Omental fat pad (tissue), 4 donors: Measurements from ENCODE around the gene C19orf25. TPM values are rescaled to one million over a fixed set of nuclear protein-coding genes. Genes with fewer than 3 reads are reported as not detected.

ENCODE experiments used
- ATAC-seq: fragments of 150-250 bp; one replicate; pipeline ENCODE4 v1.9.1; 2016; ENCODE audit warnings: mild to moderate bottlenecking, moderate library complexity; ENCODE audit not compliant: low FRiP score
- DNase-seq: peaks from one replicate; pipeline ENCODE4 v3.0.0-alpha.2; 2019; ENCODE audit warnings: low spot score
- CTCF ChIP-seq, 3 donors: fragments of 450-650 bp; IDR thresholded peaks; one replicate each; pipeline ENCODE4 v1.5.1; 2016 to 2017; ENCODE audit warnings: antibody characterized with exemption in 3 of 3, mild to moderate bottlenecking in 3 of 3, moderate library complexity in 2 of 3
- total RNA-seq, 4 donors: library from RNA; depleted of rRNA; stranded (reverse); fragments of >200 nt; gene quantifications; one replicate each; pipeline ENCODE4 v1.1.0, GENCODE V29; 2016

Gene C19orf25
- total RNA-seq, 4 donors from 2014 or later = 17.6 to 26.2 (median 20.6) TPM

DNA sequence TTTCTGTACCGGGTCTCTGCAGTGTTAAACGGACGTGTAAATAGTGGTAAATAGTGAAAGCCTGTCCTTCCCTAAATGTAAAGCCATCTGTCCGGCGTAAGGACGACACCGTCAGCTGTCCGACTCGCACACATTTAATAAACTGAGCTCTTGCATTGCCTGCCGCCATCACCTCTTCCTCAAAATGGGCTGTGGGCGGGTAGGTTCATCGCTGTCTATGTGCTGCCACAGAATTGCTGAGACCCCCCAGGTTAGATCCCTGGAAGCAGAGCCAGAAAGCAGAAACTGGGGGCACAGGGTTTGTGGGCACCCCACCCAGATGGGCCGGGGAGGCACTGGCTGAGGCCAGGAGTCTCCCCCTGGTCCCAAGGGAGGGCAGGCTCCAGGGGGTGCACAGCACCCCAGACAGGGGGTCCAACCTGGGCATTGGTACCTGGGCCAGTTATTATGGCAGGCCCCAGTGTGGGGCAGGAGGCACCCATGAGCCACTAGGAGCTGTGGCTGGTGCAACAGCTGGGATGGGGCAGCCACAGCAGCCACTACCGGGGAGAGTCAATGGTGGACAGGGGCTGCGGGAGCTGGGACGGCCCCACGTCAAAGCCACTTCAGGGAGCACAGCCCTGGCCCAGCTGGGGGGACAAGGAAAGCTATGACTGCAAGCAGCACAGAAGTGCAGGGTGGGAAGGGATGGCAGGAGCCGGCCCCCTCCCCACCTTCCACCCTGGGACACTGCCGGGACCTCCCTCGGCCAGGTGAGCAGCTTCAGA is 5.7 kb downstream of the C19orf25 start:
- TF ChIP-seq CTCF (IDR thresholded peaks at IDR 0.05) = no peak
- ATAC-seq (no peak), DNase-seq (no peak)

- DNase-seq = no peak
Observed at GRCh38 chr19:1472231-1473084, 6.6 kb downstream of the C19orf25 start.

GRCh38 chr19:1471515-1472160 is 7.4 kb downstream of the C19orf25 start:
- ATAC-seq (no peak), DNase-seq (no peak)
- no peak for TF ChIP-seq CTCF (IDR thresholded peaks at IDR 0.05)

More at GRCh38 chr19:1472231-1473084, 6.6 kb downstream of the C19orf25 start:
- TF ChIP-seq CTCF (IDR thresholded peaks at IDR 0.05) = no peak
- ATAC-seq = no peak

DNA sequence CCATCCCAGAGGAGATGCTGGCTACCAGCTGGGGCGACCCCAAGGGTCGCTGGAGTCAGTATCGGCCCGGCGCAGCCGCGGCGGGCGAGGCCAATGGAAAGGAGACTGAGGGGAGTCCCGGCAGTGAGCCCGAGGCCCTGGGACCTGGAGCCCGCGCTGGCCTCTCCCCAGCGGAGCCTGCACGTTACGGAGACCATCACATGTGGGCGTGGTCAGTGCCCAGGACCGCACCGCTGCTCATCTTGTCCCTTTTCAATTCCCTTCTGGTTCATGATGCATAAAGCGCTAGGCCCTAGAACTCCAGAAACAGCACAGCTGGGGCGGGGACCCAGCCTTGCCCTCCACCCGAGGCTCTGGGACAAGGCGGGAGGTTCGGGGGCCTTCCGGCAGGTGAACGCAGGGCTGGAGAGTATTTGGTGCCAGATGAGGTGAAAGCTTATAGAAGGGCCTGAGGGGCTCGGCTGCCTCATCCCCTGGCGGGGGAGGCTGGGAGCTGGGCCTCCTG is 8.0 kb downstream of the C19orf25 start:
- no peak for TF ChIP-seq CTCF (IDR thresholded peaks at IDR 0.05)
- no peak for ATAC-seq
- no peak for DNase-seq

- DNase-seq = no peak
- no peak for ATAC-seq
- no peak for TF ChIP-seq CTCF (IDR thresholded peaks at IDR 0.05)
Observed at GRCh38 chr19:1470305-1471009, 8.6 kb downstream of the C19orf25 start.

DNA sequence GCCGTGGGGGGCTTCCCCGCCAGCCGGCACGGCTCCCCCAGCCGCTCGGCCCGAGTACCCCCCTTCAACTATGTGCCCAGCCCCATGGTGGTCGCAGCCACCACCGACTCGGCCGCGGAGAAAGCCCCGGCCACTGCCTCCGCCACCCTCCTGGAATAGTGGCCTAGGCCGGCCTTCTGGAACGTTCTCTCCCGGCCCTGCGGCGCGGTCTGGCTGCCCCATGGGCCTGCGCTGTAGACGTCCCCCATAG is 9.0 kb downstream of the C19orf25 start:
- no peak for ATAC-seq
- no peak for DNase-seq
- TF ChIP-seq CTCF (IDR thresholded peaks at IDR 0.05) = no peak
